GM19468 (cell line): ENCODE results near the gene NKX6-1.

Experiments used
- ATAC-seq: cut with Tn5 transposase; IDR thresholded peaks from one replicate; pipeline ENCODE4 v1.9.1; 2021; ENCODE audit warnings: mild to moderate bottlenecking, moderate library complexity, moderate number of reproducible peaks; ENCODE audit not compliant: unreplicated experiment; ENCODE audit errors: extremely low read depth

NKX6-1 gene

GRCh38 chr4:84499624-84499982 lies 511 bp upstream of the NKX6-1 start:
- ATAC-seq = no peak

GRCh38 chr4:84498203-84498934 lies 723 bp downstream of the NKX6-1 start:
- no peak for ATAC-seq

GRCh38 chr4:84497504-84498202 lies 1.4 kb downstream of the NKX6-1 start:
- no peak for ATAC-seq

GRCh38 chr4:84496706-84497503 lies 2.2 kb downstream of the NKX6-1 start:
- no peak for ATAC-seq

- no peak for ATAC-seq
These were observed 2.8 kb downstream of the NKX6-1 start for GRCh38 chr4:84496331-84496705.

GRCh38 chr4:84495794-84496261 lies 3.3 kb downstream of the NKX6-1 start:
- ATAC-seq = no peak

GRCh38 chr4:84495118-84495793 lies 3.8 kb downstream of the NKX6-1 start:
- no peak for ATAC-seq

GRCh38 chr4:84494531-84494930 lies 4.6 kb downstream of the NKX6-1 start:
- ATAC-seq = no peak

GRCh38 chr4:84494076-84494475 lies 5.0 kb downstream of the NKX6-1 start:
- no peak for ATAC-seq

GRCh38 chr4:84493092-84493850 lies 5.8 kb downstream of the NKX6-1 start:
- no peak for ATAC-seq

GRCh38 chr4:84492737-84493091 lies 6.4 kb downstream of the NKX6-1 start:
- ATAC-seq = no peak

GRCh38 chr4:84492290-84492689 lies 6.8 kb downstream of the NKX6-1 start:
- no peak for ATAC-seq

- no peak for ATAC-seq
These were observed 7.6 kb downstream of the NKX6-1 start for GRCh38 chr4:84491481-84491880.

- no peak for ATAC-seq
These were observed 8.4 kb downstream of the NKX6-1 start for GRCh38 chr4:84490663-84491062.

- no peak for ATAC-seq
These were observed 14.9 kb downstream of the NKX6-1 start for GRCh38 chr4:84484236-84484635.

- no peak for ATAC-seq
These were observed 15.4 kb downstream of the NKX6-1 start for GRCh38 chr4:84483688-84484087.

- ATAC-seq = no peak
These were observed 16.2 kb downstream of the NKX6-1 start for GRCh38 chr4:84482564-84483563.

- ATAC-seq = no peak
These were observed 17.2 kb downstream of the NKX6-1 start for GRCh38 chr4:84481860-84482245.
